Cardiac muscle cell (in vitro differentiated cells and primary cell): Measurements from ENCODE around the gene MYO9B. TPM values are rescaled to one million over a fixed set of nuclear protein-coding genes. Genes with fewer than 3 reads are reported as not detected.
A peak's percentile ranks its signal among the peaks of the same experiment; 100 is the strongest.

Experiments used
- DNase-seq, 2 donors: peaks; one replicate each; pipeline versions ENCODE4 v3.0.0 to v3.0.0-alpha.2; 2010 to 2017; ENCODE audit warnings: low read depth in 1 of 2, low spot score in 1 of 2
- H3K27ac ChIP-seq: fragments of 200-600 bp; sonication (generic); 2 replicates; pipeline ENCODE4 v1.5.1; 2016
- H3K27me3 ChIP-seq: fragments of 200-600 bp; sonication (generic); 2 replicates; pipeline ENCODE4 v1.6.0; 2016; ENCODE audit warnings: control low read depth
- H3K36me3 ChIP-seq: fragments of 200-600 bp; sonication (generic); 2 replicates; pipeline ENCODE4 v1.5.1; 2016; ENCODE audit warnings: control low read depth
- H3K4me1 ChIP-seq: fragments of 200-600 bp; sonication (generic); 2 replicates; pipeline ENCODE4 v1.8.1; 2017; ENCODE audit warnings: low read depth, mild to moderate bottlenecking, mixed run types
- H3K4me3 ChIP-seq: fragments of 200-600 bp; sonication (generic); 2 replicates; pipeline ENCODE4 v1.5.1; 2016; ENCODE audit warnings: mild to moderate bottlenecking
- H3K9me3 ChIP-seq: fragments of 200-600 bp; sonication (generic); 2 replicates; pipeline ENCODE4 v1.5.1; 2017; ENCODE audit warnings: low read depth, mild to moderate bottlenecking, control low read depth
- polyA plus RNA-seq: library from polyadenylated mRNA; unstranded; fragments of >200 nt; fragmentation: Nextera tagmentation; extraction: Ambion mirVana; gene quantifications from 2 replicates; pipeline ENCODE4 v1.2.1, GENCODE V29; 2016
- total RNA-seq: library from RNA; depleted of rRNA; stranded (reverse); fragments of >200 nt; gene quantifications from 2 replicates; pipeline ENCODE4 v1.2.3, GENCODE V29; 2016
- TF ChIP-seq, protein P1 (sequence below): IDR thresholded peaks from 2 replicates; pipeline ENCODE4 v1.5.1; 2012; ENCODE audit warnings: low read depth, mild to moderate bottlenecking, low read length

The MYO9B gene
- total and polyA plus RNA-seq, 2 experiments from 2014 or later = 17.7 to 47.9 TPM

DNA sequence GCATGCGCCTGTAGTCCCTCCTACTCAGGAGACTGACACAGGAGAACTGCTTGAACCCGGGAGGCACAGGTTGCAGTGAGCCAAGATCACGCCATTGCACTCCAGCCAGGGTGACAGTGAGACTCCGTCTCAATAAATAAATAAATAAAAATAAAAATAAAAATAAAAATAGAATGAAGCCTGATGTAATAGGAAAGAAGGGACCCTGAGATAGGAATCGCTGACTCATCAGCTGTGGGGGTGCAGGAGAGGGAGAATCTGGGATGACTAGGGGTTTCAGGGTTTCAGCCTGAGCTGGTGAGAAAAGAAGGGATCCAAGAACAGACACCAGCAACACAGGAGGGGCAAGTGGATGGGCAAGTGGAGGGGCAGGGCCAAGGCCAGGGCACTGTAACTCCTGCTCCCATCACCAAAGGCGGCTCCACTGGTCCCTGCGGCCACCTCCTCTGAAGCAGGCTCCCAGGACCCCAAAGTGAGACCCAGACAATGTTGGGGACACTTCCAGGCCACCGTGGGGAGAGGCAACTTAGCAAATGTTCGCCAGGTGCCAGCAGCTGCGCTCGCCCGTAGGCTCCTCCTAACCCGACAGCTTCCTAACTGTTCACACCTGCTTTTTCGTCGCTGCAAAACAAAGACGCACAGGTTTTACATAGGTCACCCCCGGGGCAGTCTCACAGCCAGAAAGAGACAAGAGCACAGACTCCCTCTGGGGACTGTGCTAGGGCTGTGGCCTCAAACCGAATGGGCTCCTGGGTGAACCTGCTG is 1.5 kb upstream of the MYO9B start:
- TF ChIP-seq, protein P1, sequence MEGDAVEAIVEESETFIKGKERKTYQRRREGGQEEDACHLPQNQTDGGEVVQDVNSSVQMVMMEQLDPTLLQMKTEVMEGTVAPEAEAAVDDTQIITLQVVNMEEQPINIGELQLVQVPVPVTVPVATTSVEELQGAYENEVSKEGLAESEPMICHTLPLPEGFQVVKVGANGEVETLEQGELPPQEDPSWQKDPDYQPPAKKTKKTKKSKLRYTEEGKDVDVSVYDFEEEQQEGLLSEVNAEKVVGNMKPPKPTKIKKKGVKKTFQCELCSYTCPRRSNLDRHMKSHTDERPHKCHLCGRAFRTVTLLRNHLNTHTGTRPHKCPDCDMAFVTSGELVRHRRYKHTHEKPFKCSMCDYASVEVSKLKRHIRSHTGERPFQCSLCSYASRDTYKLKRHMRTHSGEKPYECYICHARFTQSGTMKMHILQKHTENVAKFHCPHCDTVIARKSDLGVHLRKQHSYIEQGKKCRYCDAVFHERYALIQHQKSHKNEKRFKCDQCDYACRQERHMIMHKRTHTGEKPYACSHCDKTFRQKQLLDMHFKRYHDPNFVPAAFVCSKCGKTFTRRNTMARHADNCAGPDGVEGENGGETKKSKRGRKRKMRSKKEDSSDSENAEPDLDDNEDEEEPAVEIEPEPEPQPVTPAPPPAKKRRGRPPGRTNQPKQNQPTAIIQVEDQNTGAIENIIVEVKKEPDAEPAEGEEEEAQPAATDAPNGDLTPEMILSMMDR = no peak
- H3K4me1 ChIP-seq = peaks cover 11% of the 10 kb centered on the region
- H3K27ac ChIP-seq = no peak overlapping the region
- H3K36me3 ChIP-seq = no peaks in the 10 kb centered on the region
- no peaks in the 10 kb centered on the region for H3K9me3 ChIP-seq
- no peaks in the 10 kb centered on the region for H3K27me3 ChIP-seq
- no peak for DNase-seq
- H3K4me3 ChIP-seq = peak overlapping the region; percentile 44

DNA sequence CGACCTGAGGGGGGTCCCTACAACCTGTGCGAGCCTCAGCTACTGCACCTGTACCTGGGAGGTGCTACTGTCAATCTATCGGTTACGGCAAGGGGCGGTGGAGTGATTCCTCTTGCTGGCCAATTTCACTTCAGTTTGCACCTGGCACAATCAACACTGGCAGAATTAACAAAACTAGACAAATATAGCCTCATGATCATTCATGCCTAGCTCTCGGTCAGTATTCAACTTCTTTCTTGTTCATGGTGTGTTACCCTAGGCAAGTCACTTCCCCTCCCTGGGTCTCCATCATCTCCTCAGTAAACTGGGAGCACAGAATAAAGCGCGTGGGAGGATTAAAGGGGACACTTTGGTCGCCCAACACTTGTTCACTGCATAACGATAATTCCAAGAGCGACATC is 943 bp upstream of the MYO9B start:
- peaks cover 11% of the 10 kb centered on the region for H3K4me1 ChIP-seq
- no peak for DNase-seq
- H3K27ac ChIP-seq = peak overlapping the region; percentile 19
- TF ChIP-seq, protein P1 = no peak
- H3K4me3 ChIP-seq = peak overlapping the region; percentile 44
- H3K36me3 ChIP-seq = no peaks in the 10 kb centered on the region
- H3K27me3 ChIP-seq = no peaks in the 10 kb centered on the region
- H3K9me3 ChIP-seq = no peaks in the 10 kb centered on the region

DNA sequence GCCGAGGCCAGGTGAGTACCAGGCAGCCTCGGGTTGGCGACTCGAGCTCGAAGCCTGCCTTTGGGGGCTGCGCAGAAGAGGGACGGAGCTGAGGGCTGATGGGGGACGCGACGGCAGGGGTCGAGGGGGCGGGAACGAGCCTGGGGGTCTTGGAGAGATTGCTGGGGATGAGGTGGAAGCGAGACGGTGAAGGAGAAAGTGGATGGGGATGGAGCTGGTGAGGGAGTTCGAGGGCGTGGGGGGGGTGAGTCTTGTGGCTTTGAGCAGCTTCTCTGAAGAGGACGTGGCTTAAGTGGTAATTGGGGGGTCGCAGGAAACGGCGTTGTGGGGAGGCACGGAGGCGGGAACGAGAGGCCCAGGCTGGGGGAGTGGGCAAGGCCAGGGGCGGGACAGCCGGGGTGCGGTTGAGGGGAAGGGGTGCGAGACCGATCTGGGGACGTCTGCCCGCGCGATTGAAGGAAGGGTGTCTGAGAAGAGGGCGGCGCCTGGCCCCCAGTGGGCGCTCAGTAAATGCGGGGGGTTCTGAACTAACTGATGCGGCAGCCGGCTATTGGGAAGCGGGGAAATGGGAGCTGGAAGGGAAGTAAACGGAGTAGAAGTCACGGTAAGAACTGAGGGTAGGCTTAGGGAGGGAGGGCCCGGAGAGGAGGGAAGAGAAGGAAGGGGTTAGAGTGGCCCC is 426 bp downstream of the MYO9B start:
- no peak overlapping the region for H3K27ac ChIP-seq
- DNase-seq = peak; percentile 31 to 36
- H3K4me1 ChIP-seq = peaks cover 11% of the 10 kb centered on the region

DNA sequence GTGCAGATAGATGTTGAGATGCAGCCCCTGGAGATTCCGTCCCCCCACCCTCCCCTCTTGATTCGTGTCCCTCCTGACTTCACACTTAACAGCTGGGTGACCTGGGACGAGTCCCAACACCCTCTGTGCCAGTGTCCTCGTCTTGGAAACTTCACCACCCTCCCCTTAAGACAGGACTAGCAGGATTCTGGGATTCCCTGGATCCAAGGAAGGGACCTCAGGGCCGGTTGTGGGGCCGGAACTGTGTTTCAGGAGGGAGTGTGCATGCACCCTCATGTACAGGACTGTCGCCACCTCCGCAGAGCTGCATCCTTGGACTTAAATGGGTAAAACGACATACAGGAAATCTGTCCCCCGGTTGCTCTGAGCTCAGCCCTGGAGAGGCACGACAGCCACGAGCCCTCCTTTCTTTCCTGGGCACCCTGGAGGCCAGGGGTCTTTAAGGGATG is 990 bp downstream of the MYO9B start:
- TF ChIP-seq, protein P1 = no peak
- Histone ChIP-seq H3K27ac (no peak overlapping the region), H3K9me3 (no peaks in the 10 kb centered on the region), H3K4me1 (peaks cover 11% of the 10 kb centered on the region), H3K4me3 (peak overlapping the region; percentile 88), H3K27me3 (no peaks in the 10 kb centered on the region), H3K36me3 (no peaks in the 10 kb centered on the region)
- no peak for DNase-seq

More for the DNA sequence above, 426 bp downstream of the MYO9B start:
- Histone ChIP-seq H3K27me3 (no peaks in the 10 kb centered on the region), H3K4me3 (peak overlapping the region; percentile 88), H3K9me3 (no peaks in the 10 kb centered on the region), H3K36me3 (no peaks in the 10 kb centered on the region)
- TF ChIP-seq, protein P1 = no peak

DNA sequence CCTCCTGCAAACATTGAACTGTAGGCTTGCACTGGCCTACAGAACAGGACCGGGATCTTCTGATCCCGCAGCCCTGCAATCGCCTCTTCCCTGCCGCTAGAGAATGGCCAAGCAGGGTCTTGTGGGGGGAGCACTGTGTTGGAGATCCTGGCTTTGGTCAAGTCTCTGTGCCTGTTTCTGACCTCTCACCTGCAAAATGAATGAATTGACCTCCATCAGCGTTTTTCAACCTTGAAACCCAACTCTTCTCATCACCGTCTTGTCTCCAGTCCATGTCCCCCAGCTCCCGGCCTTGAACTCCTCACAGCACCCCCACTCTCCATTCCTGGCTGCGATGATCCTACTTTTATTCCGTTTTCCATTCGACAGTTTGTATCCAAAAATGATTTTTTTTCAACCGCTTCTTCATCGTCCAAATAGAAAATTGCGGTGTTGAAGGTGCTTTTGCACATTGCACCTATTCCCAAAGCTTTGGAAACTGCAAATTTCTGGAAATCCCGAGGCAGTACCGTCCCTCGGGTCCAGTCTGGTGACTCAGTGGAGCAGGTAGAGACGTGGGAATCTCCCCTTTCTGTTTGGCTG is 2.0 kb downstream of the MYO9B start:
- Histone ChIP-seq H3K4me1 (peaks cover 17% of the 10 kb centered on the region), H3K4me3 (no peak overlapping the region)

More for the DNA sequence above, 2.0 kb downstream of the MYO9B start:
- DNase-seq = no peak
- Histone ChIP-seq H3K9me3 (no peaks in the 10 kb centered on the region), H3K27me3 (no peaks in the 10 kb centered on the region), H3K27ac (no peak overlapping the region), H3K36me3 (no peaks in the 10 kb centered on the region)
- TF ChIP-seq, protein P1 = no peak
